RWPE2 (cell line): Measurements from ENCODE around the gene EBF4.

Source experiments
- ATAC-seq: fragments of 200-7000 bp; cut with Tn5 transposase; 3 replicates; pipeline ENCODE4 v1.9.1; 2021; ENCODE audit warnings: low read depth
- DNase-seq: peaks from one replicate; pipeline ENCODE4 v3.0.0-alpha.2; 2020; ENCODE audit warnings: low spot score
- H3K27ac ChIP-seq: fragments of 450-650 bp; 2 replicates; pipeline ENCODE4 v1.5.1; 2017; ENCODE audit warnings: mild to moderate bottlenecking; ENCODE audit not compliant: poor library complexity, severe bottlenecking
- H3K27me3 ChIP-seq: fragments of 250-450 bp; sonication (Bioruptor Pico); 2 replicates; pipeline ENCODE4 v1.5.1; 2021; ENCODE audit warnings: mild to moderate bottlenecking, moderate library complexity; ENCODE audit not compliant: insufficient read depth, poor library complexity, severe bottlenecking
- H3K36me3 ChIP-seq: fragments of 250-450 bp; sonication (Bioruptor Pico); 2 replicates; pipeline ENCODE4 v1.5.1; 2020; ENCODE audit warnings: low read depth, mild to moderate bottlenecking, moderate library complexity
- H3K4me1 ChIP-seq: fragments of 250-450 bp; sonication (Bioruptor Pico); 2 replicates; pipeline ENCODE4 v1.5.1; 2021; ENCODE audit warnings: mild to moderate bottlenecking, moderate library complexity; ENCODE audit not compliant: insufficient read depth, poor library complexity, severe bottlenecking
- H3K4me3 ChIP-seq: fragments of 250-450 bp; sonication (Bioruptor Pico); 2 replicates; pipeline ENCODE4 v1.5.1; 2021; ENCODE audit warnings: mild to moderate bottlenecking, moderate library complexity; ENCODE audit not compliant: severe bottlenecking
- H3K9me3 ChIP-seq: fragments of 250-450 bp; sonication (Bioruptor Pico); 2 replicates; pipeline ENCODE4 v1.5.1; 2021; ENCODE audit warnings: mild to moderate bottlenecking, moderate library complexity; ENCODE audit not compliant: severe bottlenecking
- TF ChIP-seq, protein P1 (sequence below): fragments of 450-650 bp; IDR thresholded peaks from one replicate; pipeline ENCODE4 v1.5.1; 2017; ENCODE audit warnings: mild to moderate bottlenecking, moderate library complexity; ENCODE audit not compliant: poor library complexity, severe bottlenecking

Gene EBF4

DNA sequence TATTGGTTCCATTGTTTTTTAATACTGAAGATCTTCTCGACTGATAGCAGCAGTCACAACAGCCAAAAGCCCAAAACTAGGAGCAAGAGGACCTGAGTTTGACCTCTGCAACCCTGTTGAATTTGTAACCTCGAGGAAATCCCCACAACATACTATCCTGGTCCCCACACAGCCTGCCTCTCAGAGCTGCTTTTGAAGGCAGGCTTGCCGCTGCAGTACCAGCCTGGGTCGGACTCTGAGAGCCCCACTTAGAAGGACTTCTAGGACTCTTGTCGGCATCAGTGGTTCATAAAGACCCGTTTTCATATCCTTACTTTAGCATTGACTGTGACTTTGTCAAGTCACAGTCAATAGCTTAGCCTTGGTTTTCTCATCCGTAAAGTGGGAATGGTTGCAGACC lies 49.3 kb downstream of the EBF4 start:
- H3K4me3 ChIP-seq: no peak overlapping the region
- no peaks in the 10 kb centered on the region for H3K4me1 ChIP-seq
- H3K9me3 ChIP-seq: no peaks in the 10 kb centered on the region
- H3K27me3 ChIP-seq: no peaks in the 10 kb centered on the region
- no peaks in the 10 kb centered on the region for H3K36me3 ChIP-seq
- no peak overlapping the region for H3K27ac ChIP-seq
- DNase-seq (no peak), ATAC-seq (no peak)
- TF ChIP-seq, protein P1, sequence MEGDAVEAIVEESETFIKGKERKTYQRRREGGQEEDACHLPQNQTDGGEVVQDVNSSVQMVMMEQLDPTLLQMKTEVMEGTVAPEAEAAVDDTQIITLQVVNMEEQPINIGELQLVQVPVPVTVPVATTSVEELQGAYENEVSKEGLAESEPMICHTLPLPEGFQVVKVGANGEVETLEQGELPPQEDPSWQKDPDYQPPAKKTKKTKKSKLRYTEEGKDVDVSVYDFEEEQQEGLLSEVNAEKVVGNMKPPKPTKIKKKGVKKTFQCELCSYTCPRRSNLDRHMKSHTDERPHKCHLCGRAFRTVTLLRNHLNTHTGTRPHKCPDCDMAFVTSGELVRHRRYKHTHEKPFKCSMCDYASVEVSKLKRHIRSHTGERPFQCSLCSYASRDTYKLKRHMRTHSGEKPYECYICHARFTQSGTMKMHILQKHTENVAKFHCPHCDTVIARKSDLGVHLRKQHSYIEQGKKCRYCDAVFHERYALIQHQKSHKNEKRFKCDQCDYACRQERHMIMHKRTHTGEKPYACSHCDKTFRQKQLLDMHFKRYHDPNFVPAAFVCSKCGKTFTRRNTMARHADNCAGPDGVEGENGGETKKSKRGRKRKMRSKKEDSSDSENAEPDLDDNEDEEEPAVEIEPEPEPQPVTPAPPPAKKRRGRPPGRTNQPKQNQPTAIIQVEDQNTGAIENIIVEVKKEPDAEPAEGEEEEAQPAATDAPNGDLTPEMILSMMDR: no peak

DNA sequence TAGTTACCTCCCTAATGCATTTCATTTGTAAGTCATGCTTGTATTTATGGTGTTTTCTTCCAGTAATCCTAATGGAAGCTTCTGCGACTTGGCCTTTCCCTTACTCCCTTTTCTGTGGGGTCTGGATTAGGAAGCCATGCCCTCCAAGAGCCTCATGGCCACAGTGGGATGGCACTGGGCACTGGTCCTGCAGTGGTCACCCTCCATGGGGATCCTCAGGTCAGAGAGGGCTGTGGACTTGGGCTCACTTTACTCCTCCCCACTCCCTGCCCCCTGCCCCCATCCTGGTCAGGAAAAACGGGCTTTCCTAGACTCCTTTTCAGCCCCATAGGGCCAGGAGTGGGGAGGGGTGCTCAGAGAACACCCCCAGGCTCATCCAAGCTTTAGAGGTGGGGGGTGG lies 49.9 kb downstream of the EBF4 start:
- no peak for ATAC-seq
- Histone ChIP-seq H3K36me3 (no peaks in the 10 kb centered on the region), H3K9me3 (no peaks in the 10 kb centered on the region), H3K27ac (no peak overlapping the region), H3K4me1 (no peaks in the 10 kb centered on the region), H3K27me3 (no peaks in the 10 kb centered on the region), H3K4me3 (no peak overlapping the region)
- DNase-seq: no peak
- TF ChIP-seq, protein P1: no peak

DNA sequence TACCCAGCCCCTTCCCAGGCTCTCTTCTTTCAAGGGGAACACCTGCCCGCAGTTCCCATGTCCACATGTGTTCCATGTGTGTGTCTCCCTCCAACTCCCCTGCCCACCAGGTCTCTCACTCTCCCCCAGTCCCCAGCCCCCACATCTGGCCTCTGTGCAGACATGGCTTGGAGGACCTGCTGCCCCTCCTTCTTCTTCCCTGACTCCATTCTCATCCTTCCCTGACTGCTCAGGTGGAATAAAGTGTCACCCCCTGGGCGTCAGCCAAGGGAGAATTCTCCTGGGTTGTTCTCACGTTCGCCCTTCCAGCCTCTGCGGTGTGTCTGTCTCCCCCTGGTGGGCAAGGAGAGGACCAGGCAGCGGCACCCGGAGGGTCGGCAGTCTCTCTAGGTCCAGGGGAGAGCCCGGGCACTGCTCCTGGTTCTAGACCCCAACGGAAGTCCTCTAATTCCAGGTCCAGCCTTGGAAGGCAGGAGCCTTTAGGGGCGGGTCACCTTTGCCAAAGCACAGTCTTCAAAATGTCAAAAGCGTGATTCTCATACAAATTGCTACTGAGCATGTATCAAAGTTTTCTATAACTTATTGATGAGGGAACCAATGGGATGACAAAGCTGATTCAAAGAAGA lies 50.5 kb downstream of the EBF4 start:
- H3K9me3 ChIP-seq: no peaks in the 10 kb centered on the region
- no peaks in the 10 kb centered on the region for H3K27me3 ChIP-seq
- TF ChIP-seq, protein P1: peak; percentile 95
- DNase-seq (no peak), ATAC-seq (peak; percentile 72)
- no peak overlapping the region for H3K4me3 ChIP-seq
- H3K4me1 ChIP-seq: no peaks in the 10 kb centered on the region
- H3K27ac ChIP-seq: no peak overlapping the region
- H3K36me3 ChIP-seq: no peaks in the 10 kb centered on the region

DNA sequence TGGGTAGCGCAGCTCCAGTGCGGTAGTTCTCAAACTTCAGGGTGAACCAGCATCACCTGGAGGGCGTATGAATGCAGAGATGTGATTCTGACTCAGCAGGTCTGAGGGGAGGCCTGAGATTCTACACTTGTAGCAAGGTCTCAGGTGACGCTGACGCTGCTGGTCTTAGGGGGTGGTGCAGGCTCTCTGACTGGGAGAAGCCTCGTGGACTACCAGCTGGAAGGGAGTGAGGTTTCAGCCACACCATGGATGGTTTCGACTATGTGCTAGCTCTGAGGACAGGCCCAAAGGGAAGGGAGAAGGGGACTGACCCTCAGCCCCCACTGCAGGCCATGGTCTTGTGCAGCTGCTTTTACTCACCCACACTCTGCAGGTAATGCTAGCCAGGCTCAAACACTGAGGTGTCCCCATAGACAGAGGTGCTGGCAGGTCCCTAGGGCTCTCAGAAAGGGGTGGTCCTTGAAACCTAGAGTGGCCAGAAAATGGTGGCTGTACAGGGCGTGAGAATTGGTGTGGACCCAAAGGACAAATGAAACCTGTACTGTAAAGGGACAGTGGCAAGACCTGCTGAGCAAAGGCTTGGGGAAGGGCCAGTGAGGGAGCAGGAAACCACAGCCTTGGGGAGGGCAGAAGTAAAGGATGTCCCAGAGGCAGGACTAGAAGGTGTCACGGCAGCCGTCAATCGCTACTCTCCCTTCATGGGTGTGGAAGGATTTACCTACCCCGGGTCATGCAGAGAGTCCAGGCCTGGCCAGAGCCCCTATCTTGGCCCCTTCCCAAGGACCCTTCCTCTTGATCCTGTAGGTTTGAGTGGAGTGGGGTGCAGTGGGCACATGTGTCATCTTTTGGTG lies 52.7 kb downstream of the EBF4 start:
- ATAC-seq: no peak
- H3K4me3 ChIP-seq: no peak overlapping the region
- TF ChIP-seq, protein P1: no peak
- no peaks in the 10 kb centered on the region for H3K4me1 ChIP-seq
- H3K27ac ChIP-seq: no peak overlapping the region
- no peaks in the 10 kb centered on the region for H3K36me3 ChIP-seq
- H3K9me3 ChIP-seq: no peaks in the 10 kb centered on the region
- H3K27me3 ChIP-seq: no peaks in the 10 kb centered on the region
- no peak for DNase-seq
